H1 (cell line): ENCODE data around the gene DNLZ. TPM values are rescaled to one million over a fixed set of nuclear protein-coding genes. Genes with fewer than 3 reads are reported as not detected.
A peak's percentile ranks its signal among the peaks of the same experiment; 100 is the strongest.

ENCODE experiments used
- CTCF ChIA-PET: fragments of 300-600 bp; sonication (Branson Sonifier 250); formaldehyde crosslinking; loops from one replicate; lab custom pipeline; 2021; ENCODE audit not compliant: partially characterized antibody; lab: Charles Lee
- POLR2A ChIA-PET: fragments of 300-600 bp; sonication (Branson Sonifier 250); formaldehyde crosslinking; loops from one replicate; lab custom pipeline; 2021; ENCODE audit warnings: inconsistent platforms; ENCODE audit not compliant: partially characterized antibody; lab: Charles Lee
- DNase-seq, 2 experiments: peaks; one replicate each; pipeline versions ENCODE4 v3.0.0 to v3.0.0-alpha.2; 2010 to 2022; ENCODE audit warnings: low spot score in 2 of 2, low read depth in 1 of 2, mixed read lengths in 1 of 2
- FAIRE-seq: peaks from 2 replicates; lab custom pipeline; 2011; peaks lifted over from hg19 to GRCh38; lab: Jason Lieb, UNC
- H2AFZ ChIP-seq: 2 replicates; pipeline ENCODE4 v1.8.1; 2012; ENCODE audit warnings: low read length, inconsistent platforms
- H2AK5ac ChIP-seq: 2 replicates; pipeline ENCODE4 v1.6.1; 2013; ENCODE audit warnings: low read depth, low read length
- H2BK120ac ChIP-seq: replicated peaks from 2 replicates; pipeline ENCODE3; 2013; ENCODE audit warnings: low read depth, low read length, inconsistent platforms
- H2BK12ac ChIP-seq: 2 replicates; pipeline ENCODE4 v1.6.1; 2013; ENCODE audit warnings: low read depth, low read length
- H2BK15ac ChIP-seq: 2 replicates; pipeline ENCODE4 v1.6.1; 2013; ENCODE audit warnings: low read length
- H2BK20ac ChIP-seq: 2 replicates; pipeline ENCODE4 v1.6.1; 2013; ENCODE audit warnings: low read length
- H2BK5ac ChIP-seq: 2 replicates; pipeline ENCODE4 v1.6.1; 2013; ENCODE audit warnings: low read depth, low read length
- H3K14ac ChIP-seq: 2 replicates; pipeline ENCODE4 v1.6.1; 2013; ENCODE audit warnings: inconsistent platforms; ENCODE audit not compliant: insufficient read length
- H3K18ac ChIP-seq: 2 replicates; pipeline ENCODE4 v1.6.1; 2013; ENCODE audit warnings: low read length; ENCODE audit errors: extremely low read depth
- H3K23ac ChIP-seq: 2 replicates; pipeline ENCODE4 v1.6.1; 2013; ENCODE audit warnings: inconsistent platforms; ENCODE audit not compliant: insufficient read length
- H3K23me2 ChIP-seq: 2 replicates; pipeline ENCODE4 v1.6.1; 2013; ENCODE audit warnings: low read depth, low read length
- H3K27ac ChIP-seq: 2 replicates; pipeline ENCODE4 v1.6.1; 2011; ENCODE audit warnings: low read depth, low read length, inconsistent platforms
- H3K27me3 ChIP-seq, 4 experiments: replicated peaks in 1 of 4; 1 replicate in 1 of 4; 2 replicates in 3 of 4; pipeline versions ENCODE4 v1.6.1 to v1.8.1; 2011 to 2013; ENCODE audit warnings: low read length in 3 of 4, mild to moderate bottlenecking in 3 of 4, inconsistent platforms in 2 of 4, mixed read lengths in 2 of 4, moderate library complexity in 1 of 4; ENCODE audit not compliant: control insufficient read depth in 3 of 4, insufficient read depth in 3 of 4; ENCODE audit errors: extremely low read depth in 1 of 4
- H3K36me3 ChIP-seq, 4 experiments: 2 replicates each; pipeline versions ENCODE4 v1.6.1 to v1.8.1; 2011 to 2013; ENCODE audit warnings: mild to moderate bottlenecking in 4 of 4, low read length in 3 of 4, moderate library complexity in 2 of 4, control low read depth in 1 of 4, inconsistent platforms in 1 of 4; ENCODE audit not compliant: insufficient read depth in 4 of 4, control insufficient read depth in 2 of 4
- H3K4ac ChIP-seq: replicated peaks from 2 replicates; pipeline ENCODE3; 2013; ENCODE audit warnings: low read length, low read depth, mixed read lengths, inconsistent platforms; ENCODE audit not compliant: insufficient read length
- H3K4me1 ChIP-seq, 4 experiments: replicated peaks in 1 of 4; 1 replicate in 1 of 4; 2 replicates in 3 of 4; pipeline versions ENCODE4 v1.6.1 to v1.8.1; 2011 to 2013; ENCODE audit warnings: low read length in 3 of 4, inconsistent platforms in 2 of 4, mixed read lengths in 1 of 4; ENCODE audit not compliant: insufficient read depth in 4 of 4, control insufficient read depth in 3 of 4
- H3K4me2 ChIP-seq, 2 experiments: 2 replicates each; pipeline versions ENCODE4 v1.6.1 to v1.8.1; 2011 to 2013; ENCODE audit warnings: low read depth in 2 of 2, low read length in 2 of 2, control low read depth in 1 of 2, inconsistent platforms in 1 of 2, mild to moderate bottlenecking in 1 of 2; ENCODE audit not compliant: insufficient read depth in 1 of 2
- H3K4me3 ChIP-seq, 4 experiments: fragments of 200-600, 300-600 bp in 1 of 4; sonication (generic), shearing (Covaris generic), sonication (Bioruptor Twin) in 1 of 4; 2 replicates each; pipeline versions ENCODE4 v1.5.1 to v1.8.1; 2011 to 2016; ENCODE audit warnings: low read length in 4 of 4, low read depth in 3 of 4, control low read depth in 2 of 4, inconsistent platforms in 2 of 4, mild to moderate bottlenecking in 2 of 4, mixed read lengths in 1 of 4, moderate library complexity in 1 of 4; ENCODE audit not compliant: insufficient read depth in 2 of 4; ENCODE audit errors: extremely low read depth in 1 of 4
- H3K56ac ChIP-seq: replicated peaks from 2 replicates; pipeline ENCODE3; 2013; ENCODE audit warnings: low read depth, mild to moderate bottlenecking, mixed read lengths, low read length, inconsistent platforms; ENCODE audit not compliant: insufficient read length
- H3K79me1 ChIP-seq: 2 replicates; pipeline ENCODE4 v1.6.1; 2013; ENCODE audit warnings: low read depth, low read length, control low read depth
- H3K79me2 ChIP-seq, 2 experiments: 2 replicates each; pipeline versions ENCODE4 v1.6.1 to v1.8.1; 2012 to 2013; ENCODE audit warnings: low read length in 2 of 2, mild to moderate bottlenecking in 2 of 2, inconsistent platforms in 1 of 2; ENCODE audit not compliant: insufficient read depth in 2 of 2, control insufficient read depth in 1 of 2
- H3K9ac ChIP-seq, 4 experiments: replicated peaks in 1 of 4; 1 replicate in 1 of 4; 2 replicates in 3 of 4; pipeline versions ENCODE4 v1.6.1 to v1.8.1; 2011 to 2013; ENCODE audit warnings: low read depth in 3 of 4, low read length in 3 of 4, control low read depth in 2 of 4, mild to moderate bottlenecking in 2 of 4, moderate library complexity in 2 of 4, inconsistent platforms in 1 of 4; ENCODE audit errors: extremely low read depth in 1 of 4
- H3K9me3 ChIP-seq, 2 experiments: 2 replicates each; pipeline versions ENCODE4 v1.6.1 to v1.8.1; 2012 to 2013; ENCODE audit warnings: mild to moderate bottlenecking in 2 of 2, moderate library complexity in 2 of 2, control low read depth in 1 of 2, inconsistent platforms in 1 of 2, low read depth in 1 of 2, low read length in 1 of 2, mixed read lengths in 1 of 2; ENCODE audit not compliant: insufficient read depth in 2 of 2
- H4K20me1 ChIP-seq, 2 experiments: replicated peaks in 1 of 2; 2 replicates each; pipeline versions ENCODE3 to v1.8.1; 2011 to 2013; ENCODE audit warnings: inconsistent platforms in 2 of 2, low read length in 2 of 2, mild to moderate bottlenecking in 1 of 2; ENCODE audit not compliant: insufficient read depth in 2 of 2, control insufficient read depth in 1 of 2
- H4K5ac ChIP-seq: 2 replicates; pipeline ENCODE4 v1.6.1; 2013; ENCODE audit warnings: low read length, low read depth, mixed read lengths, inconsistent platforms; ENCODE audit not compliant: insufficient read length
- H4K8ac ChIP-seq: 2 replicates; pipeline ENCODE4 v1.8.0; 2013; ENCODE audit warnings: mild to moderate bottlenecking, moderate library complexity, low read length, inconsistent platforms; ENCODE audit not compliant: insufficient read depth; ENCODE audit errors: extremely low read depth
- H4K91ac ChIP-seq: replicated peaks from 2 replicates; pipeline ENCODE3; 2013; ENCODE audit warnings: low read length, mixed read lengths, inconsistent platforms; ENCODE audit not compliant: insufficient read length
- SP2 ChIP-seq: IDR thresholded peaks from 2 replicates; pipeline ENCODE4 v1.6.1; 2012; ENCODE audit warnings: mild to moderate bottlenecking, low read length, inconsistent platforms
- WGBS, 2 experiments: shearing (Covaris generic) in 1 of 2; methylation state at CpG; one replicate each; pipeline versions ENCODE4 v1.1.6 to v1.1.7; 2013 to 2015; ENCODE audit warnings: low lambda C conversion rate in 2 of 2, mixed read lengths in 2 of 2, inconsistent platforms in 1 of 2, low coverage in 1 of 2, missing lambda C conversion rate in 1 of 2; ENCODE audit not compliant: insufficient replicate concordance in 2 of 2, insufficient coverage in 1 of 2, insufficient read length in 1 of 2; ENCODE audit errors: extremely low coverage in 1 of 2, missing lambda C conversion rate in 1 of 2; 5-methylcytosine and 5-hydroxymethylcytosine counted together
- polyA plus RNA-seq, 7 experiments: library from polyadenylated mRNA; depleted of rRNA in 3 of 7; stranded (reverse) in 5 of 7; unstranded in 2 of 7; fragments of >200 nt in 5 of 7; fragments of 200-250 nt in 2 of 7; gene quantifications; 1 replicate in 5 of 7; 2 replicates in 1 of 7; 4 replicates in 1 of 7; pipeline versions ENCODE4 v1.2.1 to v1.2.3, GENCODE V29; 2011 to 2013; ENCODE audit warnings: missing spikeins in 2 of 7, mixed read lengths in 2 of 7
- total RNA-seq: library from RNA; stranded (reverse); fragmentation: NEBNext Ultra II Directional; extraction: Animal tissue kit (Norgen Biotek cat#: 25700); gene quantifications from 2 replicates; pipeline ENCODE4 v1.2.1, GENCODE V29; 2021

The DNLZ gene
- total and polyA plus RNA-seq, 2 of the 8 experiments (the other 6 are each of a cell fraction or from before 2014, with no cell fraction given), result 11.6 to 17.9 TPM

- 0 out of 2 replicates have a peak, but pooled peaks cover 2% of the 10 kb centered on the region for H3K79me1 ChIP-seq
- no peak for DNase-seq
- no peak overlapping the region for H3K9ac ChIP-seq
- H2AK5ac ChIP-seq, result no peak overlapping the region
- no peak for FAIRE-seq
- peaks cover 0 to 4% (median 0%) of the 10 kb centered on the region in 4 experiments; a peak in 2 of 8 replicates for H3K36me3 ChIP-seq
- H3K4me3 ChIP-seq, result no peak overlapping the region
- H4K20me1 ChIP-seq, result peaks cover 0 to 8% of the 10 kb centered on the region in 2 experiments
- no peak overlapping the region; the same call in 1 of the 2 replicates for H3K27ac ChIP-seq
- peaks cover 0 to 10% (median 2%) of the 10 kb centered on the region in 4 experiments; a peak in 3 of 7 replicates for H3K4me1 ChIP-seq
- H2BK20ac ChIP-seq, result no peak overlapping the region
- no peak overlapping the region for H4K91ac ChIP-seq
- H3K23me2 ChIP-seq, result no peaks in the 10 kb centered on the region
- H3K14ac ChIP-seq, result no peak overlapping the region
- H4K5ac ChIP-seq, result no peak overlapping the region
- H2BK15ac ChIP-seq, result no peak overlapping the region
- no peak overlapping the region for H3K4me2 ChIP-seq
- peak overlapping the region; percentile 3; the same call in 1 of the 2 replicates for H4K8ac ChIP-seq
- POLR2A ChIA-PET, result interaction anchor here (0.7 to 1.8 kb wide), 3 partner anchors 10 to 388 kb away, joined by 3 to 7 read pairs (median 4); no protein-coding TSS in a partner anchor
- H3K4ac ChIP-seq, result no peak overlapping the region
- H3K9me3 ChIP-seq, result no peaks in the 10 kb centered on the region
- H2BK120ac ChIP-seq, result no peak overlapping the region
- no peak overlapping the region for H3K56ac ChIP-seq
- no peak overlapping the region for H2AFZ ChIP-seq
- peak overlapping the region; percentile 21; the same call in 1 of the 2 replicates for H2BK5ac ChIP-seq
- no peak overlapping the region for H2BK12ac ChIP-seq
- H3K79me2 ChIP-seq, result no peaks in the 10 kb centered on the region
- no peak overlapping the region for H3K18ac ChIP-seq
- 90% methylated on average over 9 of the region's 17 CpGs; no CpG with 5 or more reads in 1 of the 2 experiments for WGBS, 2 experiments
- CTCF ChIA-PET, result interaction anchor here (0.7 to 3.7 kb wide), 5 partner anchors 10 to 88 kb away, joined by 3 to 20 read pairs (median 4); partner anchors contain the start of gene QSOX2
- H3K23ac ChIP-seq, result no peak overlapping the region
- H3K27me3 ChIP-seq, result no peaks in the 10 kb centered on the region
- TF ChIP-seq SP2, result no peak
These were observed 30.1 kb downstream of the DNLZ start for GRCh38 chr9:136333486-136333885.
